Measurements from ENCODE around the gene TENT4B.
A peak's percentile ranks its signal among the peaks of the same experiment; 100 is the strongest.

The TENT4B gene

GRCh38 chr16:50256604-50257003 is 103.5 kb downstream of the TENT4B start:
- no peak for DNase-seq (ENCODE audit: low read depth)

- DNase-seq (ENCODE audit: low read depth), result no peak
Measured at GRCh38 chr16:50257876-50258275, 104.8 kb downstream of the TENT4B start.

DNA sequence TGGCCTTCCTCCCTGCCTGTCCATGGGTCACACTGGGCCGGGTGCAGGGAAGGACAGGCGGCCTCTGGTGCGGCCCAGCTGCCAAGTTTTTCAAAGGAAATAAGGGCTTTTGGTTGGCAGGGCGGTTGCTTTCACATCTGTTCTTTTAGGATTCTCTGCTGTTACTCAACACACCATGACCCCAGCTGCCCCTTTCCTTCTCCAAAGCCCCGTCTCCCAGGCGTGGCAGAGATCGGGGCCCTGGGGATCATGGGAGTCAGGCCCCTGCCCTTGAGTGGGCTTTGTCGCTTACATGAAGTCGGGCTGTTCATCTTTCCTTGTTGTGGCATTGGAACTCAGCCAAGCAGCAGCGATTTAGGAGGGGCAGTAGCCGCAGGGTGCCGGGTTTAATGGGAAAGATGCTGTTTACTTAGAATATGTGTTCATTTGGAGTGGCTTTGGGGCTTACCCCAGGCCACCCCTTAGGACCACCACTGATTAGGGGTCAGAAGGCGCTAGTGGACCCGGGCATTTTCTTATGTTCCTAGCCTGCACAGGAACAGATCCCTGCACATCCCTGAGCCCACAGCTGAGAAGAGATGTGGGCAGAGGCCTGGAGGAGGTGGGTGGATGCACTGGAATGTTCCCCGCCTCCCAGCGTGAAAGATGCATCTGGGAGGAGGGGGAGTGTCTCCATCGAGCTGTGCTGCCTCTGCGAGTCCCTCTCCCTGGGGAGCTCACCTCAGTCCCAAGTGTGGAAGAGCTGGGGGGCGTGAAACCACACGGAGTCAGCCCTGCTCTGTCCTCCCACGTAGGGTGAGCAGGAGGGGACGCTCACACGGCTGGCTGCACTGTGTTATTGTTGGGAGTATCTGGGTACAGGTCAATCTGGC is 106.5 kb downstream of the TENT4B start:
- DNase-seq (ENCODE audit: low read depth), result no peak

- no peak for DNase-seq (ENCODE audit: low read depth)
Measured at GRCh38 chr16:50260206-50261159, 107.4 kb downstream of the TENT4B start.

DNA sequence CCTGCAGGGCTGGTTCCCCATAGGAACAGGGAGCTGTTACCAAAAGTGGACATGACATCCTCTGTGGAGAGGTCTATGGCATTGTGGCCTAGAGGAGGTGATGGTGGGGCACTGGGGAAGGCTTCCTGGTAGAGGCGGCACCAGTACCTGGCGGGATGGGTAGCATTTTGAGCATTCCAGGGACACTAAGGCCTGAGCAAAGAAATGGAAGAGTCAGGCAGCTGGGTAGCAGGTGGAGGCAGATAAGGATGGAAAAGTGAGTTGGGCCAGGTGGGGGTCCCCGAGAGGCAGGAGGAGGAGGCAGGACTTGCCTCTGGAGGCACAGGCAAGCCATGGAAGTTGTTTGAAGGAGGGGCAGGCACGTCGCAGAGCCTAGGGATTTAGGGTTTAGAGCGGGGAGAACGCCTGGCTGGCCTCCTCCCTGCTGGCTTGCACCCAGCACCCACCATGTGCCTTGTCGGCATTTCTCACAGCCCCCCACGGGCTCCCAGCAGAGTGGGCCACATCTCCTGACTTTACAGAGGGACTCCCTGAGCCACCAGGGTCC is 108.1 kb downstream of the TENT4B start:
- no peak for DNase-seq (ENCODE audit: low read depth)

GRCh38 chr16:50261707-50262235 is 108.7 kb downstream of the TENT4B start:
- no peak for DNase-seq (ENCODE audit: low read depth)

DNA sequence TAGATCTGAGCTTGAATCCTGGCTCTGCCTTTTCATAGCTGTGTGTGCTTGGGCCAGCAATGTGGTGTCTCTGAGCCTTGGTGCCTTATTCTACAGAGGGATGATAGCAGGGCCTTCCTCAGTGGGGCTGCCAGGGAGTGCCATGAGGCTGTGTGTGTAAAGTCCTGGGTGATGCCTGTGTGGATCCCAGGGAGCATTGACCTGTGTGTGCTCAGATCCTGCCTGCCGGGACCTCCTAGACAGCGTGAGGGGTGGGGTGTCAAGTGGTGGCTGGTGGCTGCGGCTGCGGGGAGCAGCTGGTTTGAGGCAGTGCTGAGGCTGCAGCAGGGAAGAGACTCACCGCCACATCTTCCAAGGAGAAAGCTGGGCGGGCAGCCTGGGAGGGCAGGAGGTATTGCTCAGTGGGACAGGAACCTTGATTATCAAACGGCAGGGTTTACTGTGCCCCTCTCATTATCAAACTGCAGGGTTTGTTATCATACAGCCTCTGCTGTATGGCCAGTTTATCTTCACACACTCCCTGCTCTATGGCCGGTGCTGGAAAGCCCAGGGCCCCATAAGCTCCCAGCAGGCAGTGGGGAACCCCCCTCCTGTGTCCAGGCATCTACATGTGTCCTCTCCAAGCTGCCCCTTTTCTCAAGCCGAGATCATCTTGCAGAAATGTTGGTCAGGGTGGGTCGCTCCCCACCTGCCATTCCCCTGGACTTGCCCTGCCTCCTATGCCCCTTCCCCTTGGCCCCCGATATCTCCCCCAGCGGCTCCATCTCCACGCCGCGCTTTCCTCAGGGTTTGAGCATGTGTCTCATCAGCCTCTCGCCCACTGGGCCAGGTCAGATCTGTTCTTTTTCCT is 110.2 kb downstream of the TENT4B start:
- DNase-seq (ENCODE audit: low read depth), result no peak

GRCh38 chr16:50263940-50264929 is 111.1 kb downstream of the TENT4B start:
- DNase-seq (ENCODE audit: low read depth), result no peak

- DNase-seq (ENCODE audit: low read depth), result no peak
Measured at GRCh38 chr16:50265260-50265659, 112.2 kb downstream of the TENT4B start.

DNA sequence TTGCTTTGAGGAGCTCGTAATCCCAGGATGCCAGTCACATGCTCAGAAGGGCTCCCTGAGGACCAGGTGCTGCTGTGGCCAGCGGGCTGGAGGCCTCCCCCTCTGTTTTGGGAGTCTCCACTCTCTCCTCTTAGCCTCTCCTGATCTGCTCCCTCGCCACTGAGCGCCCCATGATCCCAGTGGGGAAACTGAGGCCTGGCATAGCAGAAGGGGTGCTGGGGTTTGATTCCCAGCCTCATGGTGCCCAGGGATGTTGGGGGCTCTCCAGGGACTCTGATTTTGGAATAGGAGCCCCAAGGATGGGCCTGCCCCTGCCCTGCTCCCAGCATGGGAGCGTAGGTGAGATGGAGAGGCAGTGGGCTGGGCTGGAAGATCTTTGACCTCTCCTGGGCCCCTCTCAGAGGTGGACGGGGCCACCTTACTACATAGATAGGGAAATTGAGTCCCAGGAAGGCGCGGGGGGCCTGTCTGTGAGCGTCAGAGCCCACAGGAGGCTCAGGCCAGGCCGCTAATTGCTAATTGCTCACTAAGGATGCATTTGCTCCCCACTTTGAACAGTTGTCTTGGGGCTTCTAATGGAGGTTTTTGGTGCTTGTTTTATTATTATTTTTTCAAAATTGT is 112.7 kb downstream of the TENT4B start:
- no peak for DNase-seq (ENCODE audit: low read depth)

- peak; percentile 61 for DNase-seq (ENCODE audit: low read depth)
Measured at GRCh38 chr16:50266337-50267091, 113.4 kb downstream of the TENT4B start, which contains the start of gene ADCY7. Gene ADCY7 (plus strand): TSS chr16:50266551. CDS start chr16:50288180, 21,629 bp downstream.

DNA sequence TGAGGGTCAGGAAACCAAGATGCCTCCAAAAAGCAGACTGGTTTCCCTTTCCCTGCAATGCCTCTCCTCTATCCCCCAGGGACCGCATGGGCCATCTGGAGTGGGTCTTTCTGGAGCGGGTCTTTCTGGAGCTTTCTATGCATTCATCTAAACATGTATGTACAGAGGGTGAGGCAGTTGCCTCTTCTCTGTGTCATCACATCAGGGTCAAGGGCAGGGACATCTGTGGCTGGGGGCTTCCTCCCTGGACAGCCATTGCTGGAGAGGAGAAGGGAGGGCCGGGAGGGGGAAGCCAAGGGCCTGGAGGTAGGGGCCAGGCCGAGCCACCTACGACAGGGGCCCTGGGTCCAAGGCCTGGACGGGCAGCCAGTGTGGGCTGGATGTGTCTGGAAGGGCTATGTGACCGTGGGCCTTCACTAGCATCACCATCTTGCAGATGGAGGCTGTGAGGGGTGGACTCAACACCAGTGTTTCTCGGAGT is 114.1 kb downstream of the TENT4B start:
- DNase-seq (ENCODE audit: low read depth), result no peak

GRCh38 chr16:50267651-50268050 is 114.5 kb downstream of the TENT4B start:
- no peak for DNase-seq (ENCODE audit: low read depth)

GRCh38 chr16:50268352-50268751 is 115.2 kb downstream of the TENT4B start:
- DNase-seq (ENCODE audit: low read depth), result no peak

GRCh38 chr16:50269061-50269705 is 116.1 kb downstream of the TENT4B start:
- no peak for DNase-seq (ENCODE audit: low read depth)

DNA sequence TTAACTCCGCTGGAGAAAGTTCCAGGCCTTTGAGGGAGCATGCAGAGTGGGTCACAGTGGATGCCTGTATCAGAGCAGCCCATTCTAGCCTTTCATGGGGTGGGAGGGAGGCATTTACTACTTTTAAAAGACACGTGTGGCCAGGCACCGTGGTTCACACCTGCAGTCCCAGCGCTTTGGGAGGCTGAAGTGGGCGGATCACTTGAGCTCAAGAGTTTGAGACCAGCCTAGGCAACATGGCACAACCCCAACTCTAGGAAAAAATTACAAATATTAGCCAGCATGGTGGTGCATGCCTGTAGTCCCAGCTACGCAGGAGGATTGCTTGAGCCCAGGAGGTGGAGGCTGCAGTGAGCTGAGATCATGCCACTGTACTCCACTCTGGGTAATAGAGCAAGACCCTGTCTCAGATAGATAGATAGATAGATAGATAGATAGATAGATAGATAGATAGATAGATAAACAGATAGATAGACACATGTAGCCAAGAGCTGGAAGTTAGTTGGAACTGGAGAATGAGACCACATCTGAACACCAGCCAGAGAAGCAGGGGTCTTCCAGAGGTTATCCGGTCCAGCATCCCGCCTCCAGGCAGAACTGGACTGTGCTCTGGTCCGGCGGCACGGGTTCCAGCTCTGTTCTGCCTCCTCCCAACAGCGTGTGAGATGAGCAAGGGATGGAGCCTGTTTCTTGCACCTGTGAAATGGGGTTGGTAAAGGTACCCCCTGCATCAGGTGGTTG is 116.8 kb downstream of the TENT4B start:
- no peak for DNase-seq (ENCODE audit: low read depth)

GRCh38 chr16:50270510-50271147 is 117.5 kb downstream of the TENT4B start:
- DNase-seq (ENCODE audit: low read depth), result no peak

Data from stimulated activated CD8-positive, alpha-beta memory T cell treated with anti-CD3 and anti-CD28 coated beads, Interleukin-15, amount 100 ng/mL, for 24 hours (primary cell).